Astrocyte (in vitro differentiated cells and primary cell): ENCODE results near the gene AOC3. TPM values are rescaled to one million over a fixed set of nuclear protein-coding genes. Genes with fewer than 3 reads are reported as not detected.
A peak's percentile ranks its signal among the peaks of the same experiment; 100 is the strongest.

Experiments used
- DNase-seq: peaks from one replicate; pipeline ENCODE4 v3.0.0-alpha.2; 2010; ENCODE audit warnings: low read depth
- FAIRE-seq: peaks from 2 replicates; lab custom pipeline; 2011; peaks lifted over from hg19 to GRCh38; lab: Jason Lieb, UNC
- H2AFZ ChIP-seq: 2 replicates; pipeline ENCODE4 v1.6.0; 2012; ENCODE audit warnings: low read depth, low read length, inconsistent platforms
- H3K27ac ChIP-seq: 2 replicates; pipeline ENCODE4 v1.5.1; 2011; ENCODE audit warnings: low read depth, low read length, inconsistent platforms
- H3K27me3 ChIP-seq: 2 replicates; pipeline ENCODE4 v1.6.0; 2011; ENCODE audit warnings: low read length, inconsistent platforms; ENCODE audit not compliant: insufficient read depth
- H3K36me3 ChIP-seq: 2 replicates; pipeline ENCODE4 v1.5.1; 2011; ENCODE audit warnings: low read length, inconsistent platforms; ENCODE audit not compliant: insufficient read depth
- H3K4me1 ChIP-seq: 2 replicates; pipeline ENCODE4 v1.5.1; 2011; ENCODE audit warnings: low read length, inconsistent platforms; ENCODE audit not compliant: insufficient read depth
- H3K4me2 ChIP-seq: 2 replicates; pipeline ENCODE4 v1.6.0; 2012; ENCODE audit warnings: low read length, inconsistent platforms
- H3K4me3 ChIP-seq: 2 replicates; pipeline ENCODE4 v1.5.1; 2011; ENCODE audit warnings: low read depth, mild to moderate bottlenecking, low read length, inconsistent platforms; ENCODE audit not compliant: insufficient read depth
- H3K79me2 ChIP-seq: 2 replicates; pipeline ENCODE4 v1.6.0; 2012; ENCODE audit warnings: mild to moderate bottlenecking, low read length, inconsistent platforms; ENCODE audit not compliant: insufficient read depth
- H3K9ac ChIP-seq: 2 replicates; pipeline ENCODE4 v1.6.0; 2012; ENCODE audit warnings: mild to moderate bottlenecking, low read length, inconsistent platforms
- H3K9me3 ChIP-seq: 2 replicates; pipeline ENCODE4 v1.5.1; 2012; ENCODE audit warnings: low read depth, mild to moderate bottlenecking, low read length, inconsistent platforms; ENCODE audit not compliant: insufficient read depth
- H4K20me1 ChIP-seq: 2 replicates; pipeline ENCODE4 v1.6.0; 2012; ENCODE audit warnings: low read length, inconsistent platforms; ENCODE audit not compliant: insufficient read depth
- H3K27ac Mint-ChIP-seq: one replicate; pipeline ENCODE4 v1.8.0; 2021; ENCODE audit warnings: mild to moderate bottlenecking, mixed read lengths; ENCODE audit not compliant: unreplicated experiment
- H3K27me3 Mint-ChIP-seq: one replicate; pipeline ENCODE4 v1.8.0; 2021; ENCODE audit warnings: low read depth, mixed read lengths; ENCODE audit not compliant: unreplicated experiment
- H3K36me3 Mint-ChIP-seq: one replicate; pipeline ENCODE4 v1.8.0; 2021; ENCODE audit warnings: low read depth, mixed read lengths; ENCODE audit not compliant: unreplicated experiment
- H3K4me1 Mint-ChIP-seq: one replicate; pipeline ENCODE4 v1.8.0; 2021; ENCODE audit warnings: low read depth, mixed read lengths; ENCODE audit not compliant: unreplicated experiment
- H3K4me3 Mint-ChIP-seq: one replicate; pipeline ENCODE4 v1.8.0; 2021; ENCODE audit warnings: mild to moderate bottlenecking, moderate library complexity, mixed read lengths; ENCODE audit not compliant: unreplicated experiment
- H3K9me3 Mint-ChIP-seq: one replicate; pipeline ENCODE4 v1.8.0; 2021; ENCODE audit warnings: mild to moderate bottlenecking, mixed read lengths; ENCODE audit not compliant: unreplicated experiment
- EZH2 ChIP-seq: IDR thresholded peaks from 2 replicates; pipeline ENCODE4 v1.6.1; 2012; ENCODE audit warnings: mild to moderate bottlenecking, low read length, inconsistent platforms; ENCODE audit not compliant: insufficient read depth
- total RNA-seq: library from RNA; stranded (reverse); gene quantifications from 2 replicates; pipeline ENCODE4 v1.2.1, GENCODE V29; 2021
- TF ChIP-seq, protein P1 (sequence below): IDR thresholded peaks from 2 replicates; pipeline ENCODE4 v1.5.1; 2011; ENCODE audit warnings: low read depth, mild to moderate bottlenecking, inconsistent platforms, low read length, moderate library complexity; ENCODE audit not compliant: insufficient read depth

The AOC3 gene
- total RNA-seq, 1 donor from 2014 or later = 1.1 TPM

DNA sequence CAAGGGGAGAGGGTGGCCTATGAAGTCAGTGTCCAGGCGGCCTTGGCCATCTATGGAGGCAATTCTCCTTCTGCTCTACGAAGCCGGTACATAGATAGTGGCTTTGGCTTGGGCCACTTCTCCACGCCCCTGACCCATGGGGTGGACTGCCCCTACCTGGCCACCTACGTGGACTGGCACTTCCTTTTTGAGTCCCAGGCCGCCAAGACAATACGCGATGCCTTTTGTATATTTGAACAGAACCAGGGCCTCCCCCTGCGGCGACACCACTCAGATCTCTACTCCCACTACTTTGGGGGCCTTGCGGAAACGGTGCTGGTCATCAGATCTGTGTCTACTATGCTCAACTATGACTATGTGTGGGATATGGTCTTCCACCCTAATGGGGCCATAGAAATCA is 17.3 kb downstream of the AOC3 start:
- Mint-ChIP-seq H3K36me3 (peaks cover 1% of the 10 kb centered on the region), H3K27me3 (peaks cover 13% of the 10 kb centered on the region), H3K27ac (no peak overlapping the region), H3K4me1 (peaks cover 9% of the 10 kb centered on the region), H3K9me3 (peaks cover 15% of the 10 kb centered on the region), H3K4me3 (no peak overlapping the region)
- FAIRE-seq (no peak), DNase-seq (no peak)
- Histone ChIP-seq H3K27me3 (no peaks in the 10 kb centered on the region), H3K36me3 (no peaks in the 10 kb centered on the region), H3K4me1 (peaks cover 4% of the 10 kb centered on the region), H3K4me2 (no peak overlapping the region), H2AFZ (no peak overlapping the region), H3K27ac (no peak overlapping the region), H3K79me2 (no peaks in the 10 kb centered on the region), H3K9ac (no peak overlapping the region), H3K4me3 (no peak overlapping the region), H3K9me3 (peaks cover 5% of the 10 kb centered on the region), H4K20me1 (no peaks in the 10 kb centered on the region)
- TF ChIP-seq EZH2 = no peak
- TF ChIP-seq, protein P1, sequence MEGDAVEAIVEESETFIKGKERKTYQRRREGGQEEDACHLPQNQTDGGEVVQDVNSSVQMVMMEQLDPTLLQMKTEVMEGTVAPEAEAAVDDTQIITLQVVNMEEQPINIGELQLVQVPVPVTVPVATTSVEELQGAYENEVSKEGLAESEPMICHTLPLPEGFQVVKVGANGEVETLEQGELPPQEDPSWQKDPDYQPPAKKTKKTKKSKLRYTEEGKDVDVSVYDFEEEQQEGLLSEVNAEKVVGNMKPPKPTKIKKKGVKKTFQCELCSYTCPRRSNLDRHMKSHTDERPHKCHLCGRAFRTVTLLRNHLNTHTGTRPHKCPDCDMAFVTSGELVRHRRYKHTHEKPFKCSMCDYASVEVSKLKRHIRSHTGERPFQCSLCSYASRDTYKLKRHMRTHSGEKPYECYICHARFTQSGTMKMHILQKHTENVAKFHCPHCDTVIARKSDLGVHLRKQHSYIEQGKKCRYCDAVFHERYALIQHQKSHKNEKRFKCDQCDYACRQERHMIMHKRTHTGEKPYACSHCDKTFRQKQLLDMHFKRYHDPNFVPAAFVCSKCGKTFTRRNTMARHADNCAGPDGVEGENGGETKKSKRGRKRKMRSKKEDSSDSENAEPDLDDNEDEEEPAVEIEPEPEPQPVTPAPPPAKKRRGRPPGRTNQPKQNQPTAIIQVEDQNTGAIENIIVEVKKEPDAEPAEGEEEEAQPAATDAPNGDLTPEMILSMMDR = no peak

DNA sequence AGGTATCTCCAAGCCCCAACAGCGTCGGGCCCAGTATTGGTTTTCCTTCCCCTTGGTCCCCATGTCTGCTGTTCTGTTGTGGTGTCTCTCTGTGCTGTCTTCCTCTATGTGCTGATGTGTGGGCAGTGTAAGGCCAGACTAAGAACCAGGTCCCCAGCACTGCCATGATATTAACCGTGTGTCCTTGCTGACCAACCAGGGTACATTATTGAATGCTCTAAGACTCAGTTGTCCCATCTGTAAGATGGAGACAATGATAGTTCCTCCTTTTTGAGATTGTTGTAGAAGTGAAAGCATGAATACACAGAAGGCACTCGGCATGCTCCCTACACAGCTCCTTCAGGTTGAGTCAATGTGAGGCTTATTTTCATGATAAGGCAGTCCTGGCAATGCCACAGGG is 20.6 kb downstream of the AOC3 start:
- peaks cover under 1% of the 10 kb centered on the region for H3K27me3 ChIP-seq
- no peaks in the 10 kb centered on the region for H4K20me1 ChIP-seq
- H3K4me3 ChIP-seq = no peak overlapping the region
- peaks cover 5% of the 10 kb centered on the region for H3K9me3 ChIP-seq
- peaks cover 15% of the 10 kb centered on the region for H3K9me3 Mint-ChIP-seq
- peaks cover 11% of the 10 kb centered on the region for H3K27me3 Mint-ChIP-seq
- H3K79me2 ChIP-seq = no peaks in the 10 kb centered on the region
- FAIRE-seq = no peak
- no peak for DNase-seq
- no peaks in the 10 kb centered on the region for H3K36me3 ChIP-seq
- peaks cover 1% of the 10 kb centered on the region for H3K36me3 Mint-ChIP-seq
- peaks cover 3% of the 10 kb centered on the region for H3K4me1 Mint-ChIP-seq
- no peak overlapping the region for H2AFZ ChIP-seq
- H3K27ac Mint-ChIP-seq = no peak overlapping the region
- H3K27ac ChIP-seq = no peak overlapping the region
- H3K9ac ChIP-seq = no peak overlapping the region
- TF ChIP-seq, protein P1 = no peak
- no peak overlapping the region for H3K4me2 ChIP-seq
- no peak overlapping the region for H3K4me3 Mint-ChIP-seq
- H3K4me1 ChIP-seq = no peaks in the 10 kb centered on the region

DNA sequence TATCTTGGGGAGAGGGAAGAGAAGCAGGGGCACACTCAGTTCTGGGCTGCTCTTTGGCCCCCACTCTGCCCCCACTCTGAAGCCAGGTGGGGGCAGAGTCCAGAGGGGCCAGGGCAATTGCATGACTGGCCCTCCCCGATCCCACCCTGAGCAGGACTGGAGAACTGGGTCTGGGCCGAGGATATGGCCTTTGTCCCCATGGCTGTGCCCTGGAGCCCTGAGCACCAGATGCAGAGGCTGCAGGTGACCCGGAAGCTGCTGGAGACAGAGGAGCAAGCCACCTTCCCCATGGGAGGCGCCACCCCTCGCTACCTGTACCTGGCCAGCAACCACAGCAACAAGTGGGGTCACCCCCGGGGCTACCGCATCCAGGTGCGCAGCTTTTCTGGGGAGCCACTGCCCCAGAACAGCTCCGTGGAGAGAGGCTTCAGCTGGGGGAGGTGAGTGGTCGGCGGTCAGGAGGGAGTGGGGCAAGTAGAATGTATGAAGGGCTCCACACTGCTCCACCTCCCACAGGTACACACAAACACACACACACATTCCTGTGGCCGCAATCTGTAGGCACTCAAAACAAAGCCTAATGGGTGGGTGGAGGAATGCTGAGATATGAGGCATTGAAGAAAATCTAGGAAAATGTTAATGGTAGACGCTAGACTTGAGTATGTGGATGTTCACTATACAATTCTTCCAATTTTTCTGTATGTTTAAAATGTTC is 21.4 kb downstream of the AOC3 start:
- Histone ChIP-seq H3K36me3 (no peaks in the 10 kb centered on the region), H4K20me1 (no peaks in the 10 kb centered on the region), H3K27me3 (peaks cover 4% of the 10 kb centered on the region), H3K4me2 (no peak overlapping the region), H2AFZ (no peak overlapping the region), H3K9ac (no peak overlapping the region), H3K4me3 (no peak overlapping the region), H3K4me1 (no peaks in the 10 kb centered on the region), H3K79me2 (no peaks in the 10 kb centered on the region), H3K27ac (no peak overlapping the region), H3K9me3 (peaks cover 5% of the 10 kb centered on the region)
- peaks cover 3% of the 10 kb centered on the region for H3K4me1 Mint-ChIP-seq
- DNase-seq (peak; percentile 74), FAIRE-seq (no peak)
- H3K27ac Mint-ChIP-seq = no peak overlapping the region
- TF ChIP-seq EZH2 = no peak
- TF ChIP-seq, protein P1 = no peak
- H3K27me3 Mint-ChIP-seq = peaks cover 8% of the 10 kb centered on the region
- no peaks in the 10 kb centered on the region for H3K36me3 Mint-ChIP-seq
- no peak overlapping the region for H3K4me3 Mint-ChIP-seq
- H3K9me3 Mint-ChIP-seq = peaks cover 12% of the 10 kb centered on the region
